Karpas-422 (cell line): ENCODE data around the gene EYS. TPM values are rescaled to one million over a fixed set of nuclear protein-coding genes. Genes with fewer than 3 reads are reported as not detected.

ENCODE experiments used
- DNase-seq: peaks from one replicate; pipeline ENCODE4 v3.0.0-alpha.2; 2015
- H2AFZ ChIP-seq: fragments of 200-600 bp; sonication (generic); 2 replicates; pipeline ENCODE4 v1.6.1; 2014; ENCODE audit warnings: antibody characterized with exemption, low read length, mixed read lengths
- H3K27ac ChIP-seq: fragments of 200-600 bp; sonication (generic); 2 replicates; pipeline ENCODE4 v1.5.1; 2014; ENCODE audit warnings: mild to moderate bottlenecking, low read length, moderate library complexity
- H3K27me3 ChIP-seq: fragments of 200-600 bp; sonication (generic); 2 replicates; pipeline ENCODE4 v1.6.1; 2014; ENCODE audit warnings: low read length, mixed read lengths
- H3K36me3 ChIP-seq: fragments of 200-600 bp; sonication (generic); 2 replicates; pipeline ENCODE4 v1.6.1; 2014; ENCODE audit warnings: low read length, mixed read lengths; ENCODE audit not compliant: insufficient read depth
- H3K4me1 ChIP-seq: fragments of 200-600 bp; sonication (generic); 2 replicates; pipeline ENCODE4 v1.6.1; 2014; ENCODE audit warnings: mild to moderate bottlenecking, low read length, mixed read lengths
- H3K4me2 ChIP-seq: fragments of 200-600 bp; sonication (generic); 2 replicates; pipeline ENCODE4 v1.6.1; 2014; ENCODE audit warnings: low read length, low read depth, mild to moderate bottlenecking; ENCODE audit not compliant: poor library complexity, severe bottlenecking
- H3K4me3 ChIP-seq: fragments of 200-600 bp; sonication (generic); 2 replicates; pipeline ENCODE4 v1.5.1; 2014; ENCODE audit warnings: mild to moderate bottlenecking, antibody characterized with exemption, low read length, mixed read lengths
- H3K79me2 ChIP-seq: fragments of 200-600 bp; sonication (generic); 2 replicates; pipeline ENCODE4 v1.6.1; 2014; ENCODE audit warnings: mild to moderate bottlenecking, low read length, mixed read lengths
- H3K9ac ChIP-seq: fragments of 200-600 bp; sonication (generic); 2 replicates; pipeline ENCODE4 v1.6.0; 2014; ENCODE audit warnings: low read length
- H3K9me2 ChIP-seq: fragments of 200-600 bp; sonication (generic), shearing (Covaris generic); replicated peaks from 2 replicates; pipeline ENCODE4 v1.6.0; 2014; ENCODE audit warnings: mild to moderate bottlenecking, low read length, moderate library complexity; ENCODE audit not compliant: insufficient read depth
- H3K9me3 ChIP-seq: fragments of 300-700, 200-600 bp; sonication (generic); 2 replicates; pipeline ENCODE4 v1.6.1; 2014; ENCODE audit warnings: low read length, mixed read lengths
- H4K20me1 ChIP-seq: fragments of 200-600 bp; sonication (generic); 2 replicates; pipeline ENCODE4 v1.6.1; 2014; ENCODE audit warnings: mild to moderate bottlenecking, antibody characterized with exemption, low read length, low read depth; ENCODE audit not compliant: insufficient read depth
- total RNA-seq: library from RNA; depleted of rRNA; stranded (reverse); fragments of >200 nt; shearing (Covaris generic); gene quantifications from 2 replicates; pipeline ENCODE4 v1.2.3, GENCODE V29; 2014; ENCODE audit warnings: low replicate concordance

The EYS gene
- total RNA-seq, 1 experiment from 2014 or later, result not detected

- H3K4me2 ChIP-seq, result no peak overlapping the region
- H3K4me1 ChIP-seq, result no peaks in the 10 kb centered on the region
- no peak overlapping the region for H2AFZ ChIP-seq
- H4K20me1 ChIP-seq, result no peaks in the 10 kb centered on the region
- H3K27ac ChIP-seq, result no peak overlapping the region
- no peak overlapping the region for H3K9ac ChIP-seq
- H3K4me3 ChIP-seq, result no peak overlapping the region
- no peaks in the 10 kb centered on the region for H3K9me2 ChIP-seq
- H3K27me3 ChIP-seq, result no peaks in the 10 kb centered on the region
- no peaks in the 10 kb centered on the region for H3K79me2 ChIP-seq
- peak; percentile 75 for DNase-seq
- H3K36me3 ChIP-seq, result no peaks in the 10 kb centered on the region
- no peaks in the 10 kb centered on the region for H3K9me3 ChIP-seq
Measured at GRCh38 chr6:64280569-64280968, 1426.5 kb downstream of the EYS start.

GRCh38 chr6:64270083-64270482, 1436.9 kb downstream of the EYS start:
- Histone ChIP-seq H3K4me3 (no peak overlapping the region), H3K9me3 (no peaks in the 10 kb centered on the region; the same call in 1 of the 2 replicates), H3K27ac (no peak overlapping the region), H3K36me3 (no peaks in the 10 kb centered on the region), H3K9me2 (no peaks in the 10 kb centered on the region), H3K9ac (no peak overlapping the region), H4K20me1 (no peaks in the 10 kb centered on the region), H2AFZ (no peak overlapping the region), H3K27me3 (no peaks in the 10 kb centered on the region), H3K4me1 (no peaks in the 10 kb centered on the region), H3K79me2 (no peaks in the 10 kb centered on the region), H3K4me2 (no peak overlapping the region)
- DNase-seq, result no peak

DNA sequence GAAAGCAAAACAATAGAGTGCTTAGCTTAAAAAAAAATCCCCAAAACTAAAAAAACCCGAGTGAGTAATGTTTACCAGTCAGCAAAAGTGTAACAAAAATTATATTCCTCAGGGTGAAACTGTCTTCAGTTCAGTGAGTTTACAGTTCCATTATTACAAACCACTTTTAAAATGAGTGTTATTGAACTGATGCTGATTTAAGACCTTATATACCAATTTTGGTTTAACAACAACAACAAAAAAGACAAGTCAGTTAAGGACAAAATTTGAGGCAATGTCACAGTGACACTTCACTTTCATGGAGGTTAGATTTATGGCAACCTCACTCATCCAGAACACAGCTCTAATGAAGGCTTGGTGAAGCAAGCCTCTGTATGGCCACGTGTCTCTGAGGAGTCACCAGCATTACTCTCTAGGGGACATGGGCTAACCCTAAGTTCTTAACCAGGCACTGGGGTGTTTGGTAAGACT, 1440.6 kb downstream of the EYS start:
- H3K4me1 ChIP-seq, result no peaks in the 10 kb centered on the region
- no peaks in the 10 kb centered on the region for H3K36me3 ChIP-seq
- H3K27me3 ChIP-seq, result no peaks in the 10 kb centered on the region
- H3K9me3 ChIP-seq, result no peaks in the 10 kb centered on the region; the same call in 1 of the 2 replicates
- DNase-seq, result no peak
- H3K9ac ChIP-seq, result no peak overlapping the region
- H3K4me3 ChIP-seq, result no peak overlapping the region
- no peaks in the 10 kb centered on the region for H3K79me2 ChIP-seq
- no peaks in the 10 kb centered on the region for H4K20me1 ChIP-seq
- H2AFZ ChIP-seq, result no peak overlapping the region
- no peak overlapping the region for H3K27ac ChIP-seq
- H3K4me2 ChIP-seq, result no peak overlapping the region
- no peaks in the 10 kb centered on the region for H3K9me2 ChIP-seq

DNA sequence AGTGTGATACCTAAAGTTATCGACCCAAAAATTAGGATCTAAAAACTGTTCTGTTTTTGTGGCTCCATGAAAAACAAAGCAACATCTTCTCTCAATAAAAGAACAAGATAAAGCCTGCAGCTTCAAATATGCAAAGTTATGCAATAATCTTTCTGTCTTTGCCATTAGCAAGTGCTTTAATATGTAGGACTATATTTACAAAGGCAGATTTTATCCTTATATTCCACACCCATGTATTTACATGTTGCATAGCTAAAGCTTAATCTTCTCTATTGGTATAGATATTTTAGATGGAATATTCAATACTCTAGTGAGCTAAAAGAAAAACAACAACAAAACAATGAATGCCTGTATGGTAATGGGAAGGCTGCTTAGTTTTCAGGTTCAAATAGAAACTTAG, 1443.2 kb downstream of the EYS start:
- Histone ChIP-seq H3K4me1 (no peaks in the 10 kb centered on the region), H3K4me3 (no peak overlapping the region), H4K20me1 (no peaks in the 10 kb centered on the region), H2AFZ (no peak overlapping the region), H3K9me3 (no peaks in the 10 kb centered on the region), H3K9ac (no peak overlapping the region), H3K27ac (no peak overlapping the region), H3K36me3 (no peaks in the 10 kb centered on the region), H3K4me2 (no peak overlapping the region), H3K27me3 (no peaks in the 10 kb centered on the region), H3K79me2 (no peaks in the 10 kb centered on the region), H3K9me2 (no peaks in the 10 kb centered on the region)
- DNase-seq, result no peak

- H3K9me3 ChIP-seq, result no peaks in the 10 kb centered on the region
- no peaks in the 10 kb centered on the region for H4K20me1 ChIP-seq
- no peak overlapping the region for H3K4me3 ChIP-seq
- no peaks in the 10 kb centered on the region for H3K36me3 ChIP-seq
- no peaks in the 10 kb centered on the region for H3K9me2 ChIP-seq
- DNase-seq, result no peak
- H3K4me2 ChIP-seq, result no peak overlapping the region
- H3K27me3 ChIP-seq, result no peaks in the 10 kb centered on the region
- no peak overlapping the region for H3K9ac ChIP-seq
- no peaks in the 10 kb centered on the region for H3K79me2 ChIP-seq
- H3K27ac ChIP-seq, result no peak overlapping the region
- no peaks in the 10 kb centered on the region for H3K4me1 ChIP-seq
- no peak overlapping the region for H2AFZ ChIP-seq
Measured at GRCh38 chr6:64259372-64259771, 1447.7 kb downstream of the EYS start.

GRCh38 chr6:64258752-64259151, 1448.3 kb downstream of the EYS start:
- Histone ChIP-seq H4K20me1 (no peaks in the 10 kb centered on the region), H3K79me2 (no peaks in the 10 kb centered on the region), H3K4me2 (no peak overlapping the region), H3K9me3 (no peaks in the 10 kb centered on the region), H2AFZ (no peak overlapping the region), H3K27me3 (no peaks in the 10 kb centered on the region), H3K4me1 (no peaks in the 10 kb centered on the region), H3K4me3 (no peak overlapping the region), H3K9me2 (no peaks in the 10 kb centered on the region), H3K9ac (no peak overlapping the region), H3K36me3 (no peaks in the 10 kb centered on the region), H3K27ac (no peak overlapping the region)
- DNase-seq, result no peak

DNA sequence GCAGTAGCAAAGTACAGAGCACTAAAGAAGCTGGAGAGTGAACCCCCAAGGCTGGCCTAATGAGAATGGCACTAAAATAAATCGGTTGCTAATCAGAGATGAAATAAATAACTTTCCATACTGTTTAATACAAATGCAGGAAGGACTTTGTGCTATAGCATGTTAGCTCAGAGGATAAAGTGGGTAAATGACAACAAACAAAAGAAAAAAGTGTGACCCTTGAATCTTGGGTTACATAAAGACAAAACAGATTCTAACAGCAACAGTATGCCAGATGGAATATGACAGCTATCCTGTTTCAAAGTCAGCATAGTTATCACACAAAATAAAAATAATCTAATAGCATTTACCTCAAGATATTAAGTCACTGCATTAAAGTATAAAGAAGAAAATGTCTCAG, 1448.7 kb downstream of the EYS start:
- Histone ChIP-seq H3K9ac (no peak overlapping the region), H3K36me3 (no peaks in the 10 kb centered on the region), H2AFZ (no peak overlapping the region), H3K4me3 (no peak overlapping the region), H3K27ac (no peak overlapping the region), H3K4me1 (no peaks in the 10 kb centered on the region), H4K20me1 (no peaks in the 10 kb centered on the region), H3K9me3 (no peaks in the 10 kb centered on the region), H3K4me2 (no peak overlapping the region), H3K27me3 (no peaks in the 10 kb centered on the region), H3K79me2 (no peaks in the 10 kb centered on the region), H3K9me2 (no peaks in the 10 kb centered on the region)
- no peak for DNase-seq

GRCh38 chr6:64257586-64257985, 1449.4 kb downstream of the EYS start:
- H4K20me1 ChIP-seq, result no peaks in the 10 kb centered on the region
- no peak overlapping the region for H3K9ac ChIP-seq
- no peak overlapping the region for H2AFZ ChIP-seq
- H3K4me2 ChIP-seq, result no peak overlapping the region
- no peak overlapping the region for H3K27ac ChIP-seq
- no peak overlapping the region for H3K4me3 ChIP-seq
- H3K36me3 ChIP-seq, result no peaks in the 10 kb centered on the region
- no peaks in the 10 kb centered on the region for H3K79me2 ChIP-seq
- DNase-seq, result no peak
- no peaks in the 10 kb centered on the region for H3K9me2 ChIP-seq
- no peaks in the 10 kb centered on the region for H3K27me3 ChIP-seq
- H3K4me1 ChIP-seq, result no peaks in the 10 kb centered on the region
- no peaks in the 10 kb centered on the region for H3K9me3 ChIP-seq

- DNase-seq, result no peak
- Histone ChIP-seq H3K27ac (no peak overlapping the region), H3K27me3 (no peaks in the 10 kb centered on the region), H3K4me2 (no peak overlapping the region), H3K4me3 (no peak overlapping the region), H3K79me2 (no peaks in the 10 kb centered on the region), H3K9me2 (no peaks in the 10 kb centered on the region), H4K20me1 (no peaks in the 10 kb centered on the region), H3K9ac (no peak overlapping the region), H2AFZ (no peak overlapping the region), H3K36me3 (no peaks in the 10 kb centered on the region), H3K9me3 (no peaks in the 10 kb centered on the region), H3K4me1 (no peaks in the 10 kb centered on the region)
Measured at GRCh38 chr6:64256483-64256882, 1450.5 kb downstream of the EYS start.
